ENCODE measurements around the gene C14orf39.

C14orf39 gene

GRCh38 chr14:60485598-60486251, at the start of gene C14orf39:
C14orf39 (minus strand) TSS chr14:60486063; CDS start chr14:60485078, 985 bp downstream.
- DNase-seq (ENCODE audit: low spot score) = no peak

GRCh38 chr14:60532442-60532841, 46.6 kb upstream of the C14orf39 start:
- DNase-seq (ENCODE audit: low spot score) = no peak

- no peak for DNase-seq (ENCODE audit: low spot score)
These were observed 29.8 kb upstream of the C14orf39 start for GRCh38 chr14:60515511-60516289.

GRCh38 chr14:60514741-60515491, 29.1 kb upstream of the C14orf39 start:
- no peak for DNase-seq (ENCODE audit: low spot score)

GRCh38 chr14:60514378-60514740, 28.5 kb upstream of the C14orf39 start:
- DNase-seq (ENCODE audit: low spot score) = no peak

GRCh38 chr14:60512973-60513571, 27.2 kb upstream of the C14orf39 start:
- no peak for DNase-seq (ENCODE audit: low spot score)

GRCh38 chr14:60512126-60512525, 26.3 kb upstream of the C14orf39 start:
- no peak for DNase-seq (ENCODE audit: low spot score)

GRCh38 chr14:60510951-60511599, 25.2 kb upstream of the C14orf39 start:
- DNase-seq (ENCODE audit: low spot score) = no peak

- DNase-seq (ENCODE audit: low spot score) = no peak
These were observed 24.5 kb upstream of the C14orf39 start for GRCh38 chr14:60510254-60510950.

- DNase-seq (ENCODE audit: low spot score) = no peak
These were observed 23.8 kb upstream of the C14orf39 start for GRCh38 chr14:60509438-60510253.

- no peak for DNase-seq (ENCODE audit: low spot score)
These were observed 23.0 kb upstream of the C14orf39 start, which contains the start of gene SIX6 for GRCh38 chr14:60508707-60509437. SIX6 (plus strand) TSS chr14:60509146; CDS start chr14:60509399, 253 bp downstream.

- no peak for DNase-seq (ENCODE audit: low spot score)
These were observed 22.5 kb upstream of the C14orf39 start for GRCh38 chr14:60508363-60508706.

- DNase-seq (ENCODE audit: low spot score) = no peak
These were observed 21.3 kb upstream of the C14orf39 start for GRCh38 chr14:60506985-60507829.

GRCh38 chr14:60506462-60506984, 20.7 kb upstream of the C14orf39 start:
- DNase-seq (ENCODE audit: low spot score) = no peak

- no peak for DNase-seq (ENCODE audit: low spot score)
These were observed 20.1 kb upstream of the C14orf39 start for GRCh38 chr14:60506010-60506409.

- no peak for DNase-seq (ENCODE audit: low spot score)
These were observed 19.6 kb upstream of the C14orf39 start for GRCh38 chr14:60505448-60505847.

GRCh38 chr14:60502541-60502940, 16.7 kb upstream of the C14orf39 start:
- no peak for DNase-seq (ENCODE audit: low spot score)

GRCh38 chr14:60495946-60496345, 10.1 kb upstream of the C14orf39 start:
- DNase-seq (ENCODE audit: low spot score) = no peak

- DNase-seq (ENCODE audit: low spot score) = no peak
These were observed 4.4 kb upstream of the C14orf39 start for GRCh38 chr14:60490270-60490669.
